H9 (cell line): Measurements from ENCODE around the gene STXBP6. TPM values are rescaled to one million over a fixed set of nuclear protein-coding genes. Genes with fewer than 3 reads are reported as not detected.

ENCODE experiments used
- DNase-seq: peaks from one replicate; pipeline ENCODE4 v3.0.0-alpha.2; 2017
- H2AFZ ChIP-seq: one replicate; pipeline ENCODE4 v1.6.1; 2013; ENCODE audit warnings: mild to moderate bottlenecking, low read length, control low read depth, moderate library complexity
- H2AK5ac ChIP-seq: 2 replicates; pipeline ENCODE4 v1.6.1; 2013; ENCODE audit warnings: low read length, control low read depth, mixed read lengths; ENCODE audit not compliant: insufficient read length
- H2BK120ac ChIP-seq: one replicate; pipeline ENCODE4 v1.6.1; 2013; ENCODE audit warnings: low read depth, mild to moderate bottlenecking, low read length, control low read depth, inconsistent platforms; ENCODE audit not compliant: poor library complexity, severe bottlenecking
- H2BK12ac ChIP-seq: 2 replicates; pipeline ENCODE4 v1.6.1; 2013; ENCODE audit warnings: low read length, control low read depth, mixed read lengths, low read depth; ENCODE audit not compliant: insufficient read length
- H2BK15ac ChIP-seq: 2 replicates; pipeline ENCODE4 v1.6.1; 2013; ENCODE audit warnings: low read depth, low read length, control low read depth
- H2BK20ac ChIP-seq: one replicate; pipeline ENCODE4 v1.6.1; 2013; ENCODE audit warnings: low read depth, mild to moderate bottlenecking, low read length, control low read depth, inconsistent platforms; ENCODE audit not compliant: poor library complexity, severe bottlenecking
- H2BK5ac ChIP-seq: 2 replicates; pipeline ENCODE4 v1.6.1; 2013; ENCODE audit warnings: low read length, control low read depth, mixed read lengths; ENCODE audit not compliant: insufficient read length
- H3K14ac ChIP-seq: 2 replicates; pipeline ENCODE4 v1.6.1; 2013; ENCODE audit warnings: low read length, control low read depth; ENCODE audit not compliant: insufficient read depth
- H3K18ac ChIP-seq: 2 replicates; pipeline ENCODE4 v1.6.1; 2013; ENCODE audit warnings: low read depth, mild to moderate bottlenecking, mixed read lengths, low read length, control low read depth; ENCODE audit not compliant: insufficient read length
- H3K23ac ChIP-seq: 2 replicates; pipeline ENCODE4 v1.6.1; 2013; ENCODE audit warnings: low read length, control low read depth, mixed read lengths, low read depth; ENCODE audit not compliant: insufficient read length
- H3K23me2 ChIP-seq: 2 replicates; pipeline ENCODE4 v1.6.1; 2013; ENCODE audit warnings: low read depth, mild to moderate bottlenecking, mixed read lengths, low read length, control low read depth; ENCODE audit not compliant: insufficient read length, poor library complexity, severe bottlenecking
- H3K27ac ChIP-seq: 2 replicates; pipeline ENCODE4 v1.5.1; 2013; ENCODE audit warnings: low read length, control low read depth, mixed read lengths, low read depth; ENCODE audit not compliant: insufficient read length
- H3K27me3 ChIP-seq: 2 replicates; pipeline ENCODE4 v1.6.1; 2013; ENCODE audit warnings: low read length, control low read depth, inconsistent platforms; ENCODE audit not compliant: insufficient read depth
- H3K4ac ChIP-seq: 2 replicates; pipeline ENCODE4 v1.6.1; 2013; ENCODE audit warnings: low read depth, mild to moderate bottlenecking, control low read depth, inconsistent platforms, low read length, moderate library complexity
- H3K4me1 ChIP-seq: 2 replicates; pipeline ENCODE4 v1.6.1; 2013; ENCODE audit warnings: low read length, control low read depth, inconsistent platforms; ENCODE audit not compliant: insufficient read depth
- H3K4me2 ChIP-seq: 2 replicates; pipeline ENCODE4 v1.6.1; 2013; ENCODE audit warnings: low read length, control low read depth, mixed read lengths; ENCODE audit not compliant: insufficient read length, insufficient read depth
- H3K56ac ChIP-seq: 2 replicates; pipeline ENCODE4 v1.6.1; 2013; ENCODE audit warnings: low read depth, mild to moderate bottlenecking, mixed read lengths, low read length, control low read depth; ENCODE audit not compliant: insufficient read length
- H3K79me1 ChIP-seq: 2 replicates; pipeline ENCODE4 v1.6.1; 2013; ENCODE audit warnings: low read depth, mild to moderate bottlenecking, moderate library complexity, low read length, control low read depth, inconsistent platforms; ENCODE audit not compliant: insufficient read depth, poor library complexity, severe bottlenecking
- H3K79me2 ChIP-seq: 2 replicates; pipeline ENCODE4 v1.6.1; 2013; ENCODE audit warnings: low read length, control low read depth, inconsistent platforms; ENCODE audit not compliant: insufficient read depth
- H3K9ac ChIP-seq: 2 replicates; pipeline ENCODE4 v1.6.1; 2013; ENCODE audit warnings: low read length, control low read depth, mixed read lengths; ENCODE audit not compliant: insufficient read length; ENCODE audit errors: extremely low read depth
- H3K9me3 ChIP-seq: one replicate; pipeline ENCODE4 v1.6.1; 2013; ENCODE audit warnings: low read depth, low read length, inconsistent platforms; ENCODE audit not compliant: control insufficient read depth
- H3T11ph ChIP-seq: one replicate; pipeline ENCODE4 v1.6.1; 2013; ENCODE audit warnings: mild to moderate bottlenecking, low read length, control low read depth, inconsistent platforms
- H4K20me1 ChIP-seq: one replicate; pipeline ENCODE4 v1.6.1; 2013; ENCODE audit not compliant: control insufficient read depth, insufficient read length, insufficient read depth
- H4K5ac ChIP-seq: 2 replicates; pipeline ENCODE4 v1.6.1; 2013; ENCODE audit warnings: low read depth, mild to moderate bottlenecking, mixed read lengths, low read length, control low read depth; ENCODE audit not compliant: insufficient read length
- H4K8ac ChIP-seq: replicated peaks from 2 replicates; pipeline ENCODE4 v1.6.1; 2013; ENCODE audit warnings: low read length, control low read depth, mixed read lengths, low read depth; ENCODE audit not compliant: insufficient read length
- H4K91ac ChIP-seq: 2 replicates; pipeline ENCODE4 v1.6.1; 2013; ENCODE audit warnings: low read depth, mild to moderate bottlenecking, moderate library complexity, mixed read lengths, low read length, control low read depth; ENCODE audit not compliant: insufficient read length
- H3K27ac Mint-ChIP-seq, 3 experiments: 2 replicates in 2 of 3; 3 replicates in 1 of 3; pipeline ENCODE4 v1.8.0; 2020 to 2021; ENCODE audit warnings: mixed read lengths in 3 of 3, mild to moderate bottlenecking in 1 of 3, moderate library complexity in 1 of 3
- H3K27me3 Mint-ChIP-seq: 2 replicates; pipeline ENCODE4 v1.8.0; 2021; ENCODE audit warnings: low read depth, mild to moderate bottlenecking, moderate library complexity, mixed read lengths
- H3K36me3 Mint-ChIP-seq, 3 experiments: 2 replicates in 2 of 3; 3 replicates in 1 of 3; pipeline ENCODE4 v1.8.0; 2020 to 2021; ENCODE audit warnings: low read depth in 3 of 3, mixed read lengths in 3 of 3; ENCODE audit not compliant: insufficient read depth in 1 of 3
- H3K4me1 Mint-ChIP-seq, 2 experiments: 2 replicates each; pipeline ENCODE4 v1.8.0; 2020; ENCODE audit warnings: mixed read lengths in 2 of 2
- H3K4me3 Mint-ChIP-seq, 2 experiments: 2 replicates in 1 of 2; 3 replicates in 1 of 2; pipeline ENCODE4 v1.8.0; 2020 to 2021; ENCODE audit warnings: mild to moderate bottlenecking in 2 of 2, mixed read lengths in 2 of 2, moderate library complexity in 1 of 2
- H3K9me3 Mint-ChIP-seq, 2 experiments: 2 replicates in 1 of 2; 3 replicates in 1 of 2; pipeline ENCODE4 v1.8.0; 2020; ENCODE audit warnings: mild to moderate bottlenecking in 2 of 2, mixed read lengths in 2 of 2, moderate library complexity in 1 of 2
- CTCF ChIP-seq: fragments of 200-600 bp; sonication (generic); conservative IDR thresholded peaks from 3 replicates; pipeline ENCODE4 v1.8.0; 2021; ENCODE audit warnings: antibody characterized with exemption, mild to moderate bottlenecking
- WGBS: extraction: QIAGEN DNeasy Blood & Tissue Kit; methylation state at CpG from one replicate; pipeline ENCODE4 v1.1.7; 2013; ENCODE audit warnings: missing lambda C conversion rate, low lambda C conversion rate, mixed read lengths; ENCODE audit not compliant: insufficient read length; ENCODE audit errors: extremely low coverage; 5-methylcytosine and 5-hydroxymethylcytosine counted together
- total RNA-seq: library from RNA; stranded (reverse); gene quantifications from 2 replicates; pipeline ENCODE4 v1.2.1, GENCODE V29; 2021

Gene STXBP6
- total RNA-seq, 1 experiment from 2014 or later = 3.6 TPM

DNA sequence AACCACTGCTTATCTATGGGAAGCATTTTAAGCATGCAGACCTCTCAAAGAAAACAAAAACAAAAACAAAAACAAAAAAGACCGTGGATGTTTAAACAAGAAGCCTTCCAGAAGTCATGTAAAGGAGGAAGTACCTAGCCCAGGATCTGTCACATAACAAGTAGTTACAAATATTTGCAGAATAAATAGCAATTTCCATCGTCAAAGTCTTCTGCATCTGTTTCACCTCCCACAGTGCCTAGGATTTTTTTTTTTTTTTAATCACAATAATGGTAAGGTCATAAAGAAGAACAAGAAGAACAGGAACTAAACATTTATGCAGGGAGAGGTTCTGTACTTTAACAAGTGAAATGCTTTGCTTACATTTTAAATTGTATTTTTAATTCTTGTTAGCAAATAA is 2.4 kb upstream of the STXBP6 start:
- Histone ChIP-seq H4K5ac (no peak overlapping the region), H3K4me1 (peaks cover 5% of the 10 kb centered on the region), H2BK12ac (no peak overlapping the region), H2AK5ac (no peak overlapping the region), H2BK20ac (no peak overlapping the region), H3K27ac (no peak overlapping the region), H3K4ac (no peak overlapping the region), H4K20me1 (no peaks in the 10 kb centered on the region), H3K79me2 (no peaks in the 10 kb centered on the region), H2BK15ac (no peak overlapping the region), H4K8ac (no peak overlapping the region), H3T11ph (no peak overlapping the region), H3K14ac (no peak overlapping the region), H3K9ac (no peak overlapping the region), H4K91ac (no peak overlapping the region), H3K9me3 (no peaks in the 10 kb centered on the region), H3K4me2 (no peak overlapping the region), H2BK5ac (no peak overlapping the region), H3K56ac (no peak overlapping the region), H3K23me2 (peaks cover 12% of the 10 kb centered on the region), H3K18ac (no peak overlapping the region), H2AFZ (no peak overlapping the region), H2BK120ac (no peak overlapping the region), H3K79me1 (no peaks in the 10 kb centered on the region), H3K27me3 (peaks cover 22% of the 10 kb centered on the region; the same call in 1 of the 2 replicates), H3K23ac (no peak overlapping the region)
- Mint-ChIP-seq H3K27ac (no peak overlapping the region), H3K4me1 (peaks cover 33 to 39% of the 10 kb centered on the region in 2 experiments), H3K4me3 (0 out of 5 replicates have a peak overlapping the region, but pooled peaks of 1 of the 2 experiments have one; percentile 20), H3K36me3 (no peaks in the 10 kb centered on the region), H3K27me3 (peaks cover 51% of the 10 kb centered on the region), H3K9me3 (peaks cover 2 to 3% of the 10 kb centered on the region in 2 experiments; a peak in 1 of 5 replicates)
- WGBS = no CpG with 5 or more reads among the region's 2 CpGs
- no peak for TF ChIP-seq CTCF
- no peak for DNase-seq
